WTC11 (cell line): ENCODE results near the gene MGAT4C. TPM values are rescaled to one million over a fixed set of nuclear protein-coding genes. Genes with fewer than 3 reads are reported as not detected.

ENCODE experiments used
- ATAC-seq: fragments of 200-7000 bp; cut with Tn5 transposase; 2 replicates; pipeline ENCODE4 v1.10.0; 2021; ENCODE audit warnings: mild to moderate bottlenecking, moderate library complexity
- CTCF ChIA-PET: fragments of 300-600 bp; sonication (Branson Sonifier 250); formaldehyde crosslinking; loops from one replicate; lab custom pipeline; 2021; ENCODE audit warnings: antibody characterized with exemption; lab: Charles Lee
- POLR2A ChIA-PET: fragments of 350-600 bp; sonication (Branson Sonifier 250); formaldehyde crosslinking; loops from one replicate; lab custom pipeline; 2021; ENCODE audit warnings: antibody characterized with exemption; lab: Charles Lee
- DNase-seq: peaks from one replicate; pipeline ENCODE4 v3.0.0; 2021; ENCODE audit warnings: low spot score
- H3K27ac Mint-ChIP-seq: 2 replicates; pipeline ENCODE4 v1.8.0; 2021; ENCODE audit warnings: mixed read lengths
- H3K27me3 Mint-ChIP-seq: 2 replicates; pipeline ENCODE4 v1.8.0; 2021; ENCODE audit warnings: low read depth, mild to moderate bottlenecking, moderate library complexity, mixed read lengths
- H3K36me3 Mint-ChIP-seq: 2 replicates; pipeline ENCODE4 v1.8.0; 2021; ENCODE audit warnings: mixed read lengths
- H3K4me1 Mint-ChIP-seq: 2 replicates; pipeline ENCODE4 v1.8.0; 2022; ENCODE audit warnings: mixed read lengths
- H3K4me3 Mint-ChIP-seq: 2 replicates; pipeline ENCODE4 v1.8.0; 2021; ENCODE audit warnings: mild to moderate bottlenecking, moderate library complexity, mixed read lengths
- H3K9me3 Mint-ChIP-seq: 2 replicates; pipeline ENCODE4 v1.8.0; 2021; ENCODE audit warnings: mixed read lengths
- AFF4 ChIP-seq: sonication (generic); formaldehyde crosslinking; IDR thresholded peaks from 2 replicates; pipeline ENCODE4 v1.8.1; 2023; ENCODE audit warnings: mild to moderate bottlenecking, missing genetic modification reagents, borderline replicate concordance
- AR ChIP-seq: fragments of 250-450 bp; sonication (Bioruptor Pico); IDR thresholded peaks from 2 replicates; pipeline ENCODE4 v1.9.0; 2021; ENCODE audit warnings: mild to moderate bottlenecking
- ATF6 ChIP-seq: sonication (generic); formaldehyde crosslinking; IDR thresholded peaks from 2 replicates; pipeline ENCODE4 v1.8.1; 2023; ENCODE audit warnings: mild to moderate bottlenecking, missing genetic modification reagents
- CREB1 ChIP-seq: sonication (generic); formaldehyde crosslinking; IDR thresholded peaks from 2 replicates; pipeline ENCODE4 v1.8.0; 2023; ENCODE audit warnings: mild to moderate bottlenecking, missing genetic modification reagents
- CTCF ChIP-seq: fragments of 200-600 bp; IDR thresholded peaks from 2 replicates; pipeline ENCODE4 v1.8.0; 2022; ENCODE audit warnings: antibody characterized with exemption
- ELF4 ChIP-seq: sonication (generic); formaldehyde crosslinking; IDR thresholded peaks from 2 replicates; pipeline ENCODE4 v1.8.1; 2022; ENCODE audit warnings: low read depth, mild to moderate bottlenecking, moderate library complexity, missing genetic modification reagents
- ERG ChIP-seq: fragments of 250-450 bp; sonication (Bioruptor Pico); IDR thresholded peaks from 2 replicates; pipeline ENCODE4 v1.8.0; 2021; ENCODE audit warnings: mild to moderate bottlenecking
- ESRRA ChIP-seq: sonication (generic); formaldehyde crosslinking; IDR thresholded peaks from 2 replicates; pipeline ENCODE4 v1.8.1; 2022; ENCODE audit warnings: mild to moderate bottlenecking, missing genetic modification reagents, borderline replicate concordance
- ETV6 ChIP-seq: sonication (generic); formaldehyde crosslinking; IDR thresholded peaks from 2 replicates; pipeline ENCODE4 v1.8.1; 2022; ENCODE audit warnings: mild to moderate bottlenecking, missing genetic modification reagents
- GTF2I ChIP-seq: fragments of 250-450 bp; sonication (Bioruptor Pico); conservative IDR thresholded peaks from 2 replicates; pipeline ENCODE4 v1.4.0; 2021; ENCODE audit warnings: mild to moderate bottlenecking
- HMGXB4 ChIP-seq: sonication (generic); formaldehyde crosslinking; IDR thresholded peaks from 2 replicates; pipeline ENCODE4 v1.8.1; 2023; ENCODE audit warnings: mild to moderate bottlenecking, moderate library complexity, missing genetic modification reagents
- IRF2 ChIP-seq: sonication (generic); formaldehyde crosslinking; IDR thresholded peaks from 2 replicates; pipeline ENCODE4 v1.8.0; 2022; ENCODE audit warnings: low read depth, missing genetic modification reagents, borderline replicate concordance
- JAZF1 ChIP-seq: fragments of 250-450 bp; sonication (Bioruptor Pico); IDR thresholded peaks from 2 replicates; pipeline ENCODE4 v1.9.0; 2021; ENCODE audit warnings: moderate library complexity, mild to moderate bottlenecking, inconsistent platforms
- KAT7 ChIP-seq: sonication (generic); formaldehyde crosslinking; IDR thresholded peaks from 2 replicates; pipeline ENCODE4 v1.8.1; 2023; ENCODE audit warnings: missing genetic modification reagents, mild to moderate bottlenecking, borderline replicate concordance
- NFYB ChIP-seq: sonication (generic); formaldehyde crosslinking; conservative IDR thresholded peaks from 2 replicates; pipeline ENCODE4 v1.8.0; 2022; ENCODE audit warnings: low read depth, missing genetic modification reagents
- SP1 ChIP-seq: sonication (generic); formaldehyde crosslinking; conservative IDR thresholded peaks from 2 replicates; pipeline ENCODE4 v1.8.1; 2022; ENCODE audit warnings: missing genetic modification reagents
- STAT6 ChIP-seq: sonication (generic); formaldehyde crosslinking; conservative IDR thresholded peaks from 2 replicates; pipeline ENCODE4 v1.8.1; 2023; ENCODE audit warnings: mild to moderate bottlenecking, low read depth, missing genetic modification reagents, moderate library complexity
- ZNF121 ChIP-seq: sonication (generic); formaldehyde crosslinking; IDR thresholded peaks from 2 replicates; pipeline ENCODE4 v1.8.0; 2023; ENCODE audit warnings: missing genetic modification reagents
- ZNF281 ChIP-seq: sonication (generic); formaldehyde crosslinking; IDR thresholded peaks from 2 replicates; pipeline ENCODE4 v1.8.0; 2023; ENCODE audit warnings: mild to moderate bottlenecking, missing genetic modification reagents
- total RNA-seq: library from RNA; stranded (reverse); gene quantifications from 3 replicates; pipeline ENCODE4 v1.2.3, GENCODE V29; 2021

MGAT4C gene
- total RNA-seq, 1 experiment from 2014 or later: 4.8 TPM

GRCh38 chr12:86044396-86044795 lies 211.8 kb downstream of the MGAT4C start:
- peaks cover 41% of the 10 kb centered on the region for H3K9me3 Mint-ChIP-seq
- peaks cover 35% of the 10 kb centered on the region for H3K36me3 Mint-ChIP-seq
- POLR2A ChIA-PET: no interaction called here
- H3K4me3 Mint-ChIP-seq: no peak overlapping the region
- ATAC-seq: no peak
- no peaks in the 10 kb centered on the region for H3K4me1 Mint-ChIP-seq
- DNase-seq: no peak
- H3K27me3 Mint-ChIP-seq: no peaks in the 10 kb centered on the region
- no peak for TF ChIP-seq IRF2
- no peak for TF ChIP-seq ELF4 (CRISPR knock-in tag)
- no peak for TF ChIP-seq ZNF121 (CRISPR knock-in tag)
- TF ChIP-seq ETV6 (CRISPR knock-in tag): no peak
- TF ChIP-seq JAZF1 (CRISPR knock-in tag): no peak
- TF ChIP-seq KAT7: no peak
- no peak for TF ChIP-seq ESRRA (CRISPR knock-in tag)
- no peak for TF ChIP-seq ATF6
- TF ChIP-seq HMGXB4 (CRISPR knock-in tag): no peak
- no peak for TF ChIP-seq ERG (CRISPR knock-in tag)
- TF ChIP-seq ZNF281 (CRISPR knock-in tag): no peak
- TF ChIP-seq CREB1 (CRISPR knock-in tag): no peak
- no peak for TF ChIP-seq GTF2I (CRISPR knock-in tag)
- no peak for TF ChIP-seq AR
- TF ChIP-seq SP1 (CRISPR knock-in tag): no peak
- TF ChIP-seq AFF4 (CRISPR knock-in tag): no peak
- no peak for TF ChIP-seq CTCF
- TF ChIP-seq NFYB (CRISPR knock-in tag): no peak
- no peak for TF ChIP-seq STAT6
- CTCF ChIA-PET: no interaction called here
- no peak overlapping the region for H3K27ac Mint-ChIP-seq
